GM18861 (cell line): ENCODE measurements around the gene PHACTR3.
"Not testable (repeated sequence)": the region's sequence is repeated elsewhere in the genome, so short reads cannot be mapped to it uniquely, and the experiment has no call there.

Experiments
- ATAC-seq: cut with Tn5 transposase; IDR thresholded peaks from one replicate; pipeline ENCODE4 v1.9.1; 2021; ENCODE audit not compliant: unreplicated experiment

PHACTR3 gene

GRCh38 chr20:59837623-59838394, 233.5 kb downstream of the PHACTR3 start:
- no peak for ATAC-seq

- ATAC-seq, result no peak
Observed at GRCh38 chr20:59839400-59839799, 235.1 kb downstream of the PHACTR3 start.

GRCh38 chr20:59845472-59845871, 241.1 kb downstream of the PHACTR3 start:
- no peak for ATAC-seq

GRCh38 chr20:59848182-59848581, 243.8 kb downstream of the PHACTR3 start:
- no peak for ATAC-seq

GRCh38 chr20:59850018-59850641, 245.8 kb downstream of the PHACTR3 start:
- no peak for ATAC-seq

GRCh38 chr20:59856526-59856925, 252.2 kb downstream of the PHACTR3 start:
- ATAC-seq, result not testable (repeated sequence)

GRCh38 chr20:59856941-59857340, 252.6 kb downstream of the PHACTR3 start:
- not testable (repeated sequence) for ATAC-seq

GRCh38 chr20:59857966-59858365, 253.6 kb downstream of the PHACTR3 start:
- no peak for ATAC-seq

- no peak for ATAC-seq
Observed at GRCh38 chr20:59858425-59858824, 254.1 kb downstream of the PHACTR3 start.

- ATAC-seq, result no peak
Observed at GRCh38 chr20:59861401-59861800, 257.1 kb downstream of the PHACTR3 start.

GRCh38 chr20:59863058-59863457, 258.7 kb downstream of the PHACTR3 start:
- ATAC-seq, result no peak

GRCh38 chr20:59864726-59865125, 260.4 kb downstream of the PHACTR3 start:
- no peak for ATAC-seq

- no peak for ATAC-seq
Observed at GRCh38 chr20:59866338-59866737, 262.0 kb downstream of the PHACTR3 start.

- ATAC-seq, result no peak
Observed at GRCh38 chr20:59871096-59871495, 266.8 kb downstream of the PHACTR3 start.

- ATAC-seq, result no peak
Observed at GRCh38 chr20:59873409-59873808, 269.1 kb downstream of the PHACTR3 start.

- no peak for ATAC-seq
Observed at GRCh38 chr20:59880198-59880597, 275.9 kb downstream of the PHACTR3 start.

- no peak for ATAC-seq
Observed at GRCh38 chr20:59884494-59884893, 280.2 kb downstream of the PHACTR3 start.

GRCh38 chr20:59888050-59888449, 283.7 kb downstream of the PHACTR3 start:
- ATAC-seq, result no peak

- ATAC-seq, result not testable (repeated sequence)
Observed at GRCh38 chr20:59890035-59890434, 285.7 kb downstream of the PHACTR3 start.

- ATAC-seq, result no peak
Observed at GRCh38 chr20:59891581-59891980, 287.2 kb downstream of the PHACTR3 start.

- no peak for ATAC-seq
Observed at GRCh38 chr20:59895908-59896307, 291.6 kb downstream of the PHACTR3 start.
